NCI-H2107 treated with DMSO at 0.1 percent for 48 hours (cell line): Measurements from ENCODE around the gene CETN3.
"Not testable (repeated sequence)": the region's sequence is repeated elsewhere in the genome, so short reads cannot be mapped to it uniquely, and the experiment has no call there.

Source experiments
- DNase-seq: peaks from one replicate; lab custom pipeline; 2025; ENCODE audit not compliant: unreplicated experiment; lab: John Stamatoyannopoulos, UW

CETN3 gene

DNA sequence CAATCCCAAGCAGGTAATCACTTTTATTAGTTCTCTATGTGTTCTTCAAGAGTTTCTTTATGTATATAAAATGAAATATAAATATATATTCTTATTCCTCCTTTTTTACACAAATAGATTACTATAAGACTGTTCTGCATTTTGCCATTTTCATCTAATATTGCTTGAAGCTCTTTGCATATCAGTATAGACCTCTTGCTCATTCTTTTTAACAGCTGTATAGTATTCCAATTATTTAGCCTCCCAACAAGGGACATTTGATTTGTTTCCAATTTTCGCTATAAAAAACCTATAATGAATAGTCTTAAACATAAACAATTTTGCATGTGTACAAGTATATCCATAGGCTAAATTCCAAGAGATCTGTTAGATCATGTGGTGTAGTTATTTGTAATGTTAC, 25.2 kb downstream of the CETN3 start:
- no peak for DNase-seq

- DNase-seq, result no peak
Observed at GRCh38 chr5:90383903-90384302, 25.7 kb downstream of the CETN3 start.

DNA sequence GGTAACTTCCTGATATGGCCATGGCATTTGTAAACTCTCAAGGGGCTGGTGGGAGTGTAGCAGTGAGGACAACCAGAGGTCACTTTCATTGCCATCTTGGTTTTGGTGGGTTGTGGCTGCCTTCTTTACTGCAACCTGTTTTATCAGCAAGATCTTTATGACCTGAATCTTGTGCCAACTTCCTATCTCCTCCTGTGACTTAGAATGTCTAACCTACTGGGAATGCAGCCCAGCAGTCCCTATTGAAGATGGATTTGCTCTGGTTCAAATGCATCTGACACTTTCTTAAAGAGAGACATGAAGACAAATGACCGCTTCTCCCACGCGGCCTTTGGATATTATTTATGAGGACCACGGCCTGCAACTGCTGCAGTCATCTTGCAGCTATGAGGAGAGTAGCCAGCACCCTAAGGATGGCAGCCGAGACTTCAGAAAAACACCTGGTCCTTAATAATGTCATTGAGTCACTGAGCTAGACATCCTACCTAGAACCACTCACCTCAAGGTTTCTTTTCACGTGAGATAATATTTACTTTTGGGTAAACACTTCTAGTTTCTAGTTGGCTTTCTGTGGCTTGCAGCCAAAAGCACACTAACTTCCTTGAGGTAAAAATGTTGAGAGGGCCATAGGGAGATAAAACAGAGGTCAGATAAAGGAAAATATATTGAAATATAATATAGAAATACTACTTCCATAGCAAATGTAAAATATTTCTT, 28.2 kb downstream of the CETN3 start:
- no peak for DNase-seq

DNA sequence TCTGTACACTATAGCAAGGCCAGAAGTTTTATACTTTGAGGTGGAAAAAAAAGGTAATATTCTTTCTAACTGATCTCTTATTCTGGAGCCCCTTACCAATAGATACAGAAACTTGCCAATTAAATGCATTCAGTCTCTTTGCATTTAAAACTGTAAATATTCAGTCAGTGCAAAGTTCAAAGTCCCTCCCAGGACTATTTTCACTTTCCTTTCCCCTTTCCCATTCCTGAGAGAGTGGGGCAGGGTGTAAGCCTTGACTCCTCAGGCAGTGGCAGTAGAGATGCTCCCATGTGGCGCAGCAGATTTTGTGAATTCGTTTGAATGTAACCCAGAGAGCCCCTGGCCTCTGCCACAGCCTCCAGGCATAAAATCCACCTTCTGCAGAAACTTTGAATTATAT, 29.9 kb downstream of the CETN3 start:
- no peak for DNase-seq

DNA sequence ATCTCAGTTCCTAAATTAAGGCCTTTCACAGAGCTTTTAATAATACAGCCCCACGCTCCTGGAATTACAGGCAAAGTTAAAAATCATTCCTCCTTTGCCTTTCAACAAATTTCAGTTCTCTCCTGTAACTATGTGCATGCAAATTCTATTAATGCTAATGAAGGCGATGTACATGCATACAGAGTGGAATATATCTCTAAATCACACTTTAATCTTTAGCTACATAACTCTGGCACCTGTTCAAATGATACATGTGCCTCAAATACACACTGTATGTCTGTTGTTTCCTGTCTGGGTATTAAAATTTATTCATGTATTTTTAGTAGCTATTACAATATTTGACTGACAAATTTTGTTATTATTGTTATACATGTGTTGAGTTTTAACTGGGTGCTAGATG, 30.8 kb downstream of the CETN3 start:
- DNase-seq, result no peak

DNA sequence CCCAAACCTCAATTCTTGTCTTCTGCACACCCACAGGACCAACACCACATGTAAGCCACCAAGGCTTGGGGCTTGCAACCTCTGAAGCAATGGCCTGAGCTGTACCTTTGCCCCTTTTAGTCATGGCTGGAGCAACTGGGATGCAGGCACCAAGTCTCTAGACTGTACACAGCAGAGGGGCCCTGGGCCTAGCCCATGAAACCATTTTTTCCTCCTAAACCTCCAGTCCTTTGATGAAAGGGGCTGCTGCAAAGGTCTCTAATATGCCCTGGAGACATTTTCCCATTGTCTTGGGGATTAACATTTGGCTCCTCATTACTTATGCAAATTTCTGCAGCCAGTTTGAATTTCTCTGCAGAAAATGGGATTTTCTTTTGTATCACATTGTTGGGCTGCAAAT, 38.3 kb downstream of the CETN3 start:
- DNase-seq, result not testable (repeated sequence)

DNA sequence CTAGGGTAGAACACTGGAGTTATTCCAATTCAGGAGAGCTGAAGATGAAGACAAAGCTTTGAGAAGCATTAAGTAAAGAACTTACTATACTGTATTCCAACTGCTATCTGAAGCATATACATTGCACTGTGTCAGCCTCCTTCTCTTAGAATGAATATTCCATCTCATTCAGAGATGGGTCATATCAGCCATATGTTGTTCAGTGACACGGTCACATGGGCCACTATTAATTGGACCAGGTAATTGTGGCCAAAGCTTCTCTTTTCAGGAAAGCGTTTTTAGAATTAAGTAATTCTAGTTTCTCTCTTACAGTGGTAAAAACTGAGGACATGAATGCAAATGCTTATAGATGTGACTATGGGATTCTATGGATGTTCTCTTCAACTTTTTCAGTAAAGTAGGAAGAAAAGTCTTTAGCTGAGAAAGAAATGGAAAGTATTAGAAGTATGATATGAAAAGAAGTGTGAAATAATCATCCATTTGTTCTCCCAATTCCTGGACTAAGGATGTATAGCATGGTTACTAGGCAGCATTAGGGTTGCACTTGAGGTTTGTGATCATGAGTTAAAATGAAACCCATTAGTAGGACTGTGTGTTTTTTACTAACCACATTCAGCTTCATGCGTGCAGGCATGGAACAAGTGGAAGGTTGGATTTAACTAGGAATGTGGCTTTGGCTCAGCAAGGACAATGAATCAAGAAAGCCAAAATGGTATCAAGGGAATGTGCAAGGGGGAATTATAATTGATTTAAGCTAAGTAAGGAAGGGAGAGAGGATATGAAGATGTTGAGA, 40.9 kb downstream of the CETN3 start:
- DNase-seq, result no peak

DNA sequence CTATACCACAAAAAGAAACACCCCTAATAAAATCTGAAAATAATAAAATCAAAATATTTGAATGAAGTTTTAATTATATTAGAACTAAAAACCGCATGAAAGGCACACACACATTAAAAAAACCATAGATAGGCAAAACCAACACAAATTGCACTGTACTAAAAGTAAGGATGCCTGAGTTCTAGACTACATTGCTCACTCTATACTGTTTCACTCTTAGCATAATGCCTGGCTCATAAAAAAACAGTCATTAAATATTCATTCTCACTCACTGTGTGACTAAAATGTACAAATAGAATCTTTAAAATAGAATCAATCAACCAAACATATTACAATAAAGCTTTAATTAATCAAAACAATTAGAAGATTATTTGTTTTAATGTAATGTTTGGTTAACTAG, 41.7 kb downstream of the CETN3 start:
- no peak for DNase-seq

DNA sequence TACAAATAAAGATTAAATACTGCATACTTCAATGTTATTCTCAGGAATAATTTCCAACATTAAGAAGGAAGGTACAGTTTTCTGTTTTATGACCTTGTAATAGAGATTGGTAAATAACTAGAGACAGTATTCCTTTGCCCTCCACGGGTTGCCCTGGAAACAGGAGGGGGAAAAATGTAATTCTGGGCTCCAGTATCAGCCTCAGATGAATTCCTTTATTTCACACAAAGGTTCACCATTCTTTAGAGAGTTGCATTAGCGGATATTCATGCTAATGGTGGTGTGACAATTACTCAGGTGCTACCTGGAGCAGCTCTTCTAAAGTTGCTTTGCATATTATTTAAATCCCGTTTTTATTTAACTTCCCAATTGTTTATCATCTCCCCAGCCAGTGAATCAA, 42.6 kb downstream of the CETN3 start:
- no peak for DNase-seq

DNA sequence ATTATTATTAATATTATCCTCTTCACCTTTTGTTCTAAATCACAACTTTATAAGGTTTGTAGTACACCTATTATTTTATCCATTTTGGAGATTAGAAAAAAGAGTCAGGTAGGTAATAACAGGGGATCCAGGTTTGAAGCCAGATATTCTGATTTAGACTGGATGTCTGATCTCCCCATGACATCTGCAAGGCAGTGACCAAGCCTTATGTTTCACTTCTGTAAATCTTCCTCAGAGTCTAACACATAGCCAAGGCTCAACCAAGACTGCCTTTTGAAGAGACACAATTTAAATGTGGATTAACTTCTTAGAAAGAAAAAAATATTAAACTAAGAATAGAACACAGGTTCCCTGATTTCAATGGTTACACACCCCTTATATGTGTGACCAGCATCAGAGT, 44.2 kb downstream of the CETN3 start:
- DNase-seq, result no peak

DNA sequence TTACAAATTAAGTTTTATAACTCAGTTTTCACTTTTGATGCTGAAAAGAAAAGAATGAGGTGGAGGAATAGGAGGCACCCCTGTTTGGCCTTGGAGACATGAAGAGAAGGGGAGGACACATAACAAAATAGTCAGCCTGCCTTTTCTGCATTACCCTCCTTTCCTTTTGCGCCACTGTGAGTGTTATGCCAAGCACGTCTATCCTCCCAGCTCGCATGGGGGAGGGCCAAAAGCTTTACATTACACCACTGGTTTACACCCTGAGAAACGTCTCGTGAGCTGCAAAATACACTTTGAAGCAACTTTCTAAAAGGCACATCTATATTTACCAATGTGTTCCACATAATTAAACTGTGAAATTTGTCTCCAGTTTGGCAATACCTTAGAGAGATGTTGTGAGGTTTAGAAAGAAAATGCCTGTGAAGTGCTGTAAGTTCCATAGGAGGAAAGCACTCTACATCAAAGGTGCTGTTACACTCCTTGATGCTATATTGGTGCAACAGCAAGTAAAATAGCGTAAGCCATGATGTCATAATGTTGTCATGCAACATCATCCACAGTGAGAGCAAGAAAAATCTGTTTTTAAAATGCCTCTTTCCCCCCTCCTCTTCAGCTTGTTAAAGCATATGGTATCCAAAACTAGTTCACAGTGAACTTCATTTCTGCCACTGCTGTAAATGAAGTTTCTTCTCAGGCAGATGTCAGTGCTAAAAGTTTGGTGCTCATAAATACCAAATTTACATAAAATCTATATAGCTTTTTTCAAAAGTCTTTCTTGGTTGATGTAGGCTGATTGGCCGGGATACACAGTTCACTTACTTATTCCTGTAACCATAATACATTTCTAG, 50.3 kb downstream of the CETN3 start:
- no peak for DNase-seq

GRCh38 chr5:90356622-90357021, 52.9 kb downstream of the CETN3 start:
- DNase-seq, result no peak

DNA sequence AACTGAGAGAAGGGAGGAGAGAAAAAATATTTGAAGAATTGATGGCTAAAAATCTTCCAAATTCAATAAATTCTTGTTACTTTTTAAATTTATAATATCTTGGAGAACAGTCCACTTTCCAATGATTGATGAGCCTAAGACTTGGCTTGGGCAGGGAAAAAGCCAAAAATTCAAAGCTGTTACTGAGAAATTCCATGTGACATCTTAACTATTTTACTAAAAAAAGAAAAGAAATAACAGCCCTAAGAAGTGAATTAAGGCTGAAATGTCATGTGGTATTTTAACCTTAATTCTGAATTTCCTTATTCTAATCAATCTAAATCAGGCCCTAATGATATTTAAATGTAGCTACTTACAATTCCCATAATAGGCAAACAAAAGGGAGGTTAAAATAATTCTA, 53.4 kb downstream of the CETN3 start:
- DNase-seq, result no peak

- DNase-seq, result no peak
Observed at GRCh38 chr5:90355635-90356034, 53.9 kb downstream of the CETN3 start.

DNA sequence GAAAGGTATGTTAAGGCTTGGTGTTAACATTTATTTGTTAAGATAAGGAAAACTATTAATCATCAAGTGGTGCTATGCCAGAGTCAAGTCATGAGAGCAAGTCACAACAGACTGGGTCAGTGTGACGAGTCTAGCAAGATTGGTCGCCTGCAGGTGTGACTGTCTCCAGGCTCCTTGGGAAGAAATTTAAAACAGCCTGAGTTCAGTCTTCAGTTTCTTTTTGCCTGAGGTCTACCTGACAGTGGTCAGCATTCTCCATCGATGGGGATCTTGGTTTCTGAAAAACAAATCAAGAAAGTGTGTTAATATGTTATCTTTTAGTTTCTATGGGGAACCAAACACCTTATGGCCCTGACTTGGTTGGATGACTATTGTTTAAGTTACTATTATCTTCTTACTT, 56.3 kb downstream of the CETN3 start:
- no peak for DNase-seq

- no peak for DNase-seq
Observed at GRCh38 chr5:90351101-90351500, 58.5 kb downstream of the CETN3 start.

DNA sequence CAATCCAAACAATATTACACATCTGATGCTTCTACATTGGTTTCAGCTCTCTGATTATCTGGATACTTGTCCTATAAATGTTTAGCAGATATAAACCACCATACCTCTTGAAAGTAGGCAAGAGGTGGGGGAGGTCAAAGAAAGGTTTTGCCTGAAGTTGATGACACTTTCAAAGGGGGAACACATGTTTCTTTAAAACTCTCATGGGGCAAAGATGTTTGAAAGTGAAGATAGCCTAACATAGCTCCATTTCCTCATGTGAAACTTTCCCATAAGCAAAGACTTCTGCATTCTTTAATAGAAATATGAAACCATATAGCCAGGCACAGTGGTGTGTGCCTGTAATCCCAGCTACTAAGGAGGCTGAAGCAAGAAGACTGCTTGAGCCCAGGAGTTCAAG, 62.1 kb downstream of the CETN3 start:
- no peak for DNase-seq

DNA sequence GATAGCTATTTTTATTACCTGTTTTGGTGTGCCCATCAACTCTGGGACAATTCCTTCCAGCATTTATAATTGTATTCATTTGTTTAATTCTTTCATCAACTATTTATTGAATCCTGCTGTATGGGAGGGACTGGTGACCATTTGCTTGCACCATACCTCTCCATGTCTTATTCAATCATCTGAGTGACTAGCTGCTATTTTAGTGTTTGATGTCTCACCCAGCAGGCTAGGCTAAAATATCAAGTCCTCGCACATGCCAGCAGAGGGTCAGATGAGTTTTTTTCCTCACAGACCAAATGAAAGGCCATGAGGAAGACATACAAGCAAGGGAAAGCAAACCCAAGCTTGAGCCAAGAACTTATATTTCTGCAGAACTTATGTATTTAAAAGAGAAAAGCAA, 63.9 kb downstream of the CETN3 start:
- DNase-seq, result no peak

DNA sequence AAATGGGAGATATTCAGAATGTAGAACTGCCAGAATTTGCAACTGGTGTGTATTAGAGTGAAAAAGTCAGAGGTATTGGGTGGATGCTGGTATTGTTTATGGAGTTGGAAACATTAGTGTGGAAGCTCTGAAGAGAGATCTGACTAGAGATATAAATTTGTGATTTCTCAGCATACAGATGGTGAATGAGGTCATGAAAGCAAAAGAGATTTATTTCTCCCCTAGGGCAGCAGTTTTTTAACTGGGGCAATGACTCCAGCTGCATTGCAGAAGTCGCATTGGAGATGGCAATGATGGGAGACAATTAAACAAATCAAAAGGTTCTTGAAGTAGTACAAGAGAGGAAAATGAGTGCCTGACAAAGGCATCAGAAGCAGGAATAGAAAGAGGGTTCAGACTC, 64.9 kb downstream of the CETN3 start:
- no peak for DNase-seq

GRCh38 chr5:90343731-90344130, 65.8 kb downstream of the CETN3 start:
- DNase-seq, result not testable (repeated sequence)

GRCh38 chr5:90342576-90342975, 67.0 kb downstream of the CETN3 start:
- DNase-seq, result no peak
